B cell (primary cell): ENCODE results near the gene DHRS11. TPM values are rescaled to one million over a fixed set of nuclear protein-coding genes. Genes with fewer than 3 reads are reported as not detected.

Experiments used
- ATAC-seq: fragments of 200-7000 bp; cut with Tn5 transposase; one replicate; pipeline ENCODE4 v1.10.0; 2021; ENCODE audit warnings: low read depth, mild to moderate bottlenecking, moderate number of reproducible peaks, moderate library complexity
- CTCF ChIA-PET: fragments of 350-600 bp; sonication (Branson Sonifier 250); formaldehyde crosslinking; loops from one replicate; lab custom pipeline; 2021; ENCODE audit warnings: antibody characterized with exemption, inconsistent platforms; lab: Charles Lee
- POLR2A ChIA-PET: fragments of 350-600 bp; sonication (Branson Sonifier 250); formaldehyde crosslinking; loops from one replicate; lab custom pipeline; 2021; ENCODE audit warnings: antibody characterized with exemption; lab: Charles Lee
- DNase-seq: peaks from one replicate; pipeline ENCODE4 v3.0.0; 2013
- H2AFZ ChIP-seq: 2 replicates; pipeline ENCODE4 v1.6.1; 2012; ENCODE audit warnings: mild to moderate bottlenecking, low read depth, low read length; ENCODE audit not compliant: insufficient read depth, poor library complexity, severe bottlenecking
- H3K27ac ChIP-seq, 2 donors: 1 replicate in 1 of 2; 2 replicates in 1 of 2; pipeline ENCODE4 v1.5.1; 2012 to 2013; ENCODE audit warnings: low read length in 2 of 2, mild to moderate bottlenecking in 2 of 2, moderate library complexity in 1 of 2
- H3K27me3 ChIP-seq, 4 experiments: fragments of 200-600 bp in 1 of 4; sonication (generic) in 1 of 4; replicated peaks in 1 of 4; 1 replicate in 2 of 4; 2 replicates in 2 of 4; pipeline versions ENCODE4 v1.6.1 to v1.7.0; 2013 to 2016; ENCODE audit warnings: low read length in 3 of 4, mild to moderate bottlenecking in 2 of 4, mixed read lengths in 1 of 4, moderate library complexity in 1 of 4; ENCODE audit not compliant: insufficient read depth in 4 of 4, control insufficient read depth in 3 of 4; ENCODE audit errors: control extremely low read depth in 1 of 4
- H3K36me3 ChIP-seq, 2 experiments: replicated peaks in 1 of 2; 1 replicate in 1 of 2; 2 replicates in 1 of 2; pipeline versions ENCODE4 v1.6.1 to v1.7.1; 2013; ENCODE audit warnings: low read length in 1 of 2; ENCODE audit not compliant: insufficient read depth in 2 of 2, control insufficient read depth in 1 of 2; ENCODE audit errors: control extremely low read depth in 1 of 2, extremely low read depth in 1 of 2
- H3K4me1 ChIP-seq, 2 donors: fragments of 200-600 bp in 1 of 2; sonication (generic) in 1 of 2; 1 replicate in 1 of 2; 2 replicates in 1 of 2; pipeline versions ENCODE4 v1.5.1 to v1.6.1; 2013 to 2017; ENCODE audit warnings: low read length in 2 of 2; ENCODE audit not compliant: control insufficient read depth in 2 of 2, insufficient read depth in 2 of 2
- H3K4me2 ChIP-seq: replicated peaks from 2 replicates; pipeline ENCODE3; 2012; ENCODE audit warnings: mild to moderate bottlenecking, low read depth, low read length; ENCODE audit not compliant: poor library complexity, severe bottlenecking
- H3K4me3 ChIP-seq, 5 experiments: fragments of 200-600 bp in 1 of 5; sonication (generic) in 1 of 5; 1 replicate in 3 of 5; 2 replicates in 2 of 5; pipeline versions ENCODE4 v1.5.1 to v1.7.0; 2011 to 2016; ENCODE audit warnings: low read length in 4 of 5, mild to moderate bottlenecking in 4 of 5, low read depth in 2 of 5, control low read depth in 1 of 5, moderate library complexity in 1 of 5; ENCODE audit not compliant: insufficient read depth in 1 of 5; ENCODE audit errors: control extremely low read depth in 1 of 5, extremely low read depth in 1 of 5
- H3K79me2 ChIP-seq: fragments of 200-600 bp; sonication (generic); one replicate; pipeline ENCODE4 v1.6.0; 2016; ENCODE audit warnings: low read length; ENCODE audit not compliant: control insufficient read depth, insufficient read depth
- H3K9ac ChIP-seq: fragments of 200-600 bp; sonication (generic); 2 replicates; pipeline ENCODE4 v1.6.1; 2017; ENCODE audit warnings: mild to moderate bottlenecking, low read length, moderate library complexity
- H3K9me3 ChIP-seq, 3 donors: one replicate each; pipeline versions ENCODE4 v1.6.1 to v1.7.1; 2013; ENCODE audit warnings: low read length in 2 of 3; ENCODE audit not compliant: control insufficient read depth in 2 of 3, insufficient read depth in 1 of 3; ENCODE audit errors: control extremely low read depth in 1 of 3
- H4K20me1 ChIP-seq: 2 replicates; pipeline ENCODE4 v1.6.0; 2012; ENCODE audit warnings: mild to moderate bottlenecking, low read length; ENCODE audit not compliant: insufficient read depth, control insufficient read depth, poor library complexity, severe bottlenecking
- H3K27ac Mint-ChIP-seq: one replicate; pipeline ENCODE4 v1.8.0; 2021; ENCODE audit warnings: mixed read lengths
- H3K27me3 Mint-ChIP-seq: one replicate; pipeline ENCODE4 v1.8.0; 2021; ENCODE audit warnings: mixed read lengths
- H3K4me1 Mint-ChIP-seq: one replicate; pipeline ENCODE4 v1.8.0; 2021; ENCODE audit warnings: mixed read lengths
- H3K4me3 Mint-ChIP-seq: one replicate; pipeline ENCODE4 v1.8.0; 2021; ENCODE audit warnings: mixed read lengths
- H3K9me3 Mint-ChIP-seq: one replicate; pipeline ENCODE4 v1.8.0; 2022; ENCODE audit warnings: mixed read lengths; ENCODE audit not compliant: insufficient read depth
- CTCF ChIP-seq: fragments of 200-600 bp; IDR thresholded peaks from one replicate; pipeline ENCODE4 v1.8.0; 2022; ENCODE audit warnings: antibody characterized with exemption, mild to moderate bottlenecking
- EZH2 ChIP-seq: IDR thresholded peaks from 2 replicates; pipeline ENCODE4 v1.6.1; 2012; ENCODE audit warnings: borderline replicate concordance, low read depth, mild to moderate bottlenecking, moderate library complexity, low read length; ENCODE audit not compliant: insufficient read depth, poor library complexity, severe bottlenecking
- WGBS: methylation state at CpG from one replicate; pipeline ENCODE4 v1.1.5; 2013; ENCODE audit warnings: missing lambda C conversion rate; ENCODE audit not compliant: insufficient coverage; 5-methylcytosine and 5-hydroxymethylcytosine counted together
- intact Hi-C: fragments of 100-400 bp; cut with micrococcal nuclease; formaldehyde crosslinking; loops from one replicate; pipeline ENCODE4 v1.10.0; 2022
- polyA plus RNA-seq: library from polyadenylated mRNA; depleted of rRNA; stranded (reverse); fragments of >200 nt; gene quantifications from 2 replicates; pipeline ENCODE4 v1.2.3, GENCODE V29; 2012
- total RNA-seq, 2 donors: library from RNA; stranded (reverse); fragments of 120-200 nt in 1 of 2; gene quantifications; 1 replicate in 1 of 2; 2 replicates in 1 of 2; pipeline versions ENCODE4 v1.2.3 to v1.2.4, GENCODE V29; 2013 to 2022

DHRS11 gene
- total and polyA plus RNA-seq, 2 donors (not counting 1 experiment from before 2014, with no cell fraction given), result 4.3 to 8.2 TPM

- no peak overlapping the region for H3K4me2 ChIP-seq
Observed at GRCh38 chr17:36611345-36612072, 19.8 kb downstream of the DHRS11 start.

More at GRCh38 chr17:36611345-36612072, 19.8 kb downstream of the DHRS11 start:
- Histone ChIP-seq H3K9ac (no peak overlapping the region), H3K9me3 (no peaks in the 10 kb centered on the region), H3K4me3 (no peak overlapping the region), H4K20me1 (no peaks in the 10 kb centered on the region), H3K36me3 (no peaks in the 10 kb centered on the region), H3K27ac (no peak overlapping the region), H3K4me1 (peaks cover 0 to 12% of the 10 kb centered on the region in 2 donors), H3K79me2 (no peaks in the 10 kb centered on the region), H2AFZ (no peak overlapping the region), H3K27me3 (no peaks in the 10 kb centered on the region)
- POLR2A ChIA-PET, result no interaction called here
- DNase-seq (no peak), ATAC-seq (no peak)
- TF ChIP-seq EZH2, result no peak
- TF ChIP-seq CTCF, result no peak
- H3K27ac Mint-ChIP-seq, result no peak overlapping the region
- no peaks in the 10 kb centered on the region for H3K27me3 Mint-ChIP-seq
- peaks cover 11% of the 10 kb centered on the region for H3K4me1 Mint-ChIP-seq
- H3K9me3 Mint-ChIP-seq, result no peaks in the 10 kb centered on the region
- no peak overlapping the region for H3K4me3 Mint-ChIP-seq
- intact Hi-C loops, result no loop called here
- CTCF ChIA-PET, result interaction anchor here (1.1 to 1.5 kb wide), 3 partner anchors 9 to 437 kb away, joined by 3 to 4 read pairs (median 4); partner anchors contain the start of gene MRM1
- WGBS, result 84% methylated on average over 5 of the region's 9 CpGs
